GM21360 (cell line): ENCODE results near the gene INSRR.

ENCODE experiments used
- ATAC-seq: cut with Tn5 transposase; IDR thresholded peaks from one replicate; pipeline ENCODE4 v1.9.1; 2021; ENCODE audit warnings: mild to moderate bottlenecking, moderate library complexity; ENCODE audit not compliant: unreplicated experiment

INSRR gene

GRCh38 chr1:156853761-156854160, 5.2 kb downstream of the INSRR start:
- no peak for ATAC-seq

- no peak for ATAC-seq
Measured at GRCh38 chr1:156852418-156852874, 6.5 kb downstream of the INSRR start.

- no peak for ATAC-seq
Measured at GRCh38 chr1:156851779-156852417, 7.0 kb downstream of the INSRR start.

- ATAC-seq: no peak
Measured at GRCh38 chr1:156849151-156849496, 9.8 kb downstream of the INSRR start.

GRCh38 chr1:156848461-156849150, 10.3 kb downstream of the INSRR start:
- ATAC-seq: no peak

DNA sequence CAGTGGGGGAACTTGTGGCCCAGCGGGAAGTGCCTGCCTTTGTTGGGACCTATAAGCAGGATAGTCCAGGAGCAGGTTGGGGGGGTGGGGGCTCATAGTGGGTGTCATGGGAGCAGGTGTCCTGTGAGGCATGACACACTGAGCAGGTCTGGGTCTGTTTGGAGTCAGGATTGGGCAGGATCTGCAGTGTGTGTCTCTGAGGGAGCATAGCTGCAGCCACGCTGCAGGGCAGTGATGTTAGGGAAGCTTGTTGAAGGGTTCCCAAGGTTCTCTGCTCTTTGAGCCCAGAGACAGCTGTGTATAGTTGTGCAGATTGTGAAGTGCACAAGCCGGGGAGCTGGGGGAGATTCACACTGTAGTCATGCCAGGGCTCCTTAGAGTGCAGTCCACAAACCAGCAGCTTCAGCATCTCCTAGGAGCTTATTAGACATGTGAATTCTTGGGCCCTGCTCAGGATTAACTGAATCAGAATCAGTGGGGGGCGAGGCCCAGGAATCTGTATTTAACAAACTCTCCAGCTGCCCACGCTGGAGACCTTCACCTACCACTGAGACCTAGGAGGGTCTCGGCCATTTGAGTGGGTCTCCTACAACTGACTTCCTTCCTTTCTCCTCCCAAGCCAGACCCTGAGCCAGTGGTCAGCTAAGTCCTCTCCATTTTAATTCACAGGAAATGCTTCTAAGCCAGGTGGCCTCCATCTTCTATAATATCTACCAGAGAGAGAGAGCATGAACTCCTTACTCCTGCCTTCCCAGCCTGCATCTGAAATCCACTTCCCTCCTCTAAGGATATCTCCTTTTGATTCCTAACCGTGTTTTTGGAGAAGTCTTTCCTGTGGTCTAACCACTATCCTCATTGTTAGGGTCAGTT, 11.1 kb downstream of the INSRR start:
- no peak for ATAC-seq

GRCh38 chr1:156846643-156847042, 12.3 kb downstream of the INSRR start:
- no peak for ATAC-seq

GRCh38 chr1:156845953-156846545, 12.9 kb downstream of the INSRR start:
- ATAC-seq: no peak

- no peak for ATAC-seq
Measured at GRCh38 chr1:156845055-156845952, 13.6 kb downstream of the INSRR start.

DNA sequence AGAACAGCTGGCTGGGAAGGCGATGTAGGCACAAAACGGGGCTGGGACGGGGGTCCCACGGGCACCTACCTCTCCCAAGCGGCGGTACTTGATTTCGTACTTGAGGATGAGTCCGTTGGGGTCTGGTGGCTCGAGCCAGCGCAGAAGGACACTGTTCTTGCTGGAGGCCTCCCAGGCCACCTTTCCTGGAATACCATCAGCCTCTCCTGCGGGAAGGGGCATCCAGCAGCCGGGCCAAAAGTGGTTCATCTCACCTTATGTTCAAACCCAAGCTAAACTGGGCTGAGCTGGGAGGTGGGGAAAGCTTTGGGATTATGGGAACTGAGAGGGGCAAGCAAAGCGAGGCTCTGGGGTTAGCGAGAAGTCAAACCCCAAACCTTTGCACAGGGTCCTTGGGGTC, 14.3 kb downstream of the INSRR start:
- no peak for ATAC-seq

DNA sequence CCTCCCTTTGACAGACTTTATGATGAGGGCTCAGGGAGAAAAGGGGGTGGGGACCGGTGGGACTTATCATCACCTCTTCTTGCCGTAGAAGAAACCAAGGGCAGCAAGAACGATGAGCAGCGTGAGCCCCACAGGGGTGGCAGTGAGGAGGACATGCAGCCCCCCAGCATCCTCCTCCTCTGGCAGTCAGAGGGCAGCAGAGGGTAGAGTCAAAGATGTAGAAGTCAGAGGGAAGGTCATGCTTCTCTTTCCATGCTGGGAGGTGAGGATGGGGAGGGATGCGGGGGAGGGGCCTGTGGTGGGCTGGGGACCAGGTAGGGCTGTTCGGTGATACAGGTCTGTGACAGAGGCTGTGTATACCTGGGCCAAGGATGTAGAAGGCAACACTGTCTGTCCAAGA, 14.8 kb downstream of the INSRR start:
- ATAC-seq: no peak

GRCh38 chr1:156842618-156843300, 16.2 kb downstream of the INSRR start:
- no peak for ATAC-seq

DNA sequence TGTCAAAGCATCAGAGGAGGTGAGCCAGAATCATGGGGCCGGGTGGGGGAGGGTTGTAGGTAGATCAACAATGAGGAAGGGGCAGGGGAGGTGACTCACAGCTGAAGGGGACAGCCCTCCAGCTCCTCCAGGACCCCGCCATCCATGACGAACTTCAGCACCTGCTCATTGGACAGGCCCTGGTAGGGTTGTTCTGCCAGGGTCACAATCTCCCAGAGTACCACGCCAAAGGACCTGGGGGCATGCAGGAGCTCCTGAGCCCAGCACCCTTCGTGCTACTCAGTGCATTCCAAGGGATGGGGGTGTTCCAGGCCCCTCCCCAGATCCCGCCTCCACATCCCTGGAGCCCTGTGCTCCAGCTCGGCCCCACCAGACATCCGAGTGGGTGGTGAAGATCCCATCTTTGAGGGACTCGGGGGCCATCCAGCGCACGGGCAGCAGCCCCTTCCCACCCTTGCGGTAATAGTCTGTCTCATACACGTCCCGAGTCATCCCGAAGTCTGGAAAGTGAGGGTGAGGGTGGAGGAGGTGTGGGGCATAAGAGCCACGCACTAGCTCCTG, 17.5 kb downstream of the INSRR start:
- no peak for ATAC-seq

GRCh38 chr1:156840898-156841279, 18.0 kb downstream of the INSRR start:
- no peak for ATAC-seq

DNA sequence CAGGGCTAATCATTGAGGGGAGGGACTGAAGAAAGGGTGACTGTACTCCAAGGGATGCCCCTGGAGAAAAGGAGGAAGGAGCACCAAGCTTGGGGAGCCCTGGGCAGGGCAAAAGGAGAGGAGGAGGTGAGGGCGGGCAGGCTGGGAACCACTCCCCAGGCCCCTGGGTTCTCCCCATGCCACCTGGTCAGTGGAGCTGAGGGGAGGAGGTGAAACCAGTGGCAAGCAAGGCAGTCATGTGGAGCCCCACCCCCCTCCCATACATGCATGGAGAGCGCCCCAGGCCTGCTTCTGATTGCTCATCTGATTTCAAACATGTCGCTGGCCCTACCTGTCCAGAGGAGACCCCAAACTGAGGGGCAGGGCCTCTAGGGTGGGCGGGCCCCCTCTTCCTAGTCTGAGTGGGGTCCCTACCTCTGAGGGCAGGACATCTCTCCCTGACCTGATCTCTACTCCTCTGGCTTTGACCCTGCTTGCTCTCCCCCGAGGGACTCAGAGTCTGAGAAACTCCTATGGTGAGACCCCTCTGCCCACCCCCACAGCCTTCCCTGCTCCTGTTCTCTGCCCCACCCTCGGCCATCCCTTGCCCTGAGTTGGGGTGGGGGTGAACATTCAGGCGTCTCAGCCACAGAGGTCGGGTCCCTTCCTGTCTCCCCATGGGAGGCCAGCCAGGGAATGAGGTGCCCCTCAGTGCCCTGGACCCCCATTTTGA, 18.6 kb downstream of the INSRR start:
- no peak for ATAC-seq

DNA sequence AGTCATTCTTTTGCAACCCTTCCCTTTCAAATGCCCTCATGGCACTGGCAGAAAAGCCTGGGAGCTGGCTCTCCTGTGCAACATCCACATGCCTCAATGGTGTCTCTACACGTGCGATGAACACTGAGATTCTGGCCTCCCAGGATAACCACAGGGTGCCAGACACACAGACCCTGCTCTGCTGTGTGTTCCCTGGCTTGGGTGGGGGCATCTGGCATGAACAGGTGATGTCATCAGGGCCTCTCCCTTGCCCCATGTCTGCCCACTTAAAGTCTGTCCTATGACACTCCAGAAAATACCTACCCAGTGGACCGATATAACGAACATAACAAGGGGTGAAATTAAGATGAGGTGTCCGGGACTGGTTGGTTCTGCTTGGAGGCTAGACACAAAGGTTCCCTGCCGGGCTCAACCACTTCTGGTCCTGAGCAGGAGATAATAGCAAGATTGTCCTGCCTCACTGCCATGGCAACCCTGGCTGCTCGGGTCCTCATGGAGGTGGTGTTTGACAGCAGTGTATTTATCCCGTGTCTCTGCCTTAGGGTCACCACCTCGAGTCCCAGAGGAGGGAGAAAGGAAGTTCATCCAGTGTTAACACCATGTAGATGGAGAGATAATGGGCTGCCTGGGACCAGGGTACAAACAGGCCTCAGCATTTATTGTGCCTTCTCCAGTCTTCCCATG, 19.3 kb downstream of the INSRR start:
- ATAC-seq: no peak

DNA sequence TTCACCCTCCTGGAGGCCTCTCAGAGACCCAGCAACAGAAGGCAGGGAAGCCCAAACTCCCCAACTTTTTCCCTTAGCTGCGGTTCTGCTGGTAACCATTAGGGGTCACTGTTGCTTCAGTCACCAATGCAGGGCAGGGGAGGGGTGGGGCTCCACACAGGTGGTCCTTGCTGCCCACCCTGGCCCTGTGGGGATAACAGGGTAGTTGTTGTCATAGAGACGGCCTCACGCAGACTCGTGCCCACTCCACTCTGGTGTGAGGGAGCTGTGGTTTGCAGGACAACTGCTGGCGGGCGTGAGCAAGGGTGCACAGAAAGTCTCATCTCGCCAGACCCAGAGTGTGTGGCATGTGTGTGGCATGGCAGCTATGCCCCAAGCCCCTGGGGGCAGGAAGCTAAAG, 19.9 kb downstream of the INSRR start:
- ATAC-seq: no peak

DNA sequence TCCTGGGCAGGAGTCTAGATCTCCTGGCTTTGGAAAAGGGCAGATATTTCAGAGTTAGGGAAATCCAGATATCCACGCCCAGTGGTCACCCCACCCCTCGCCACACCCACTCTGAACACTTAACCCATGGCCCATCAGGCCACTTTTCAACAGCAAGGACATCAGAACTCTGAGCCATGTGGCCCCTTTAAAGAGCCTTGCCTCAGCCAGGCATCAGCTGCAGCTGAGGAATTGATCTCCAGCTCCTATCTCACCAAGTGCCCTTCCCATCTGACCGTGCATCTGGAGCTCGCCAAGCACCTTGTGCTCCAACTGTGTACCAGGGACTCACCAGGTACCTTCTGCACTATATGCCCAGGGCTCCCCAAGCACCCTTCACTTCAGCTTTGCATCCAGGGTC, 22.0 kb downstream of the INSRR start:
- no peak for ATAC-seq
